T-helper 2 cell treated with Interferon-gamma antibody and Interleukin-4, amounts not matched to agents 100 ng/mL and 5 ng/mL, for 36 hours (primary cell): ENCODE results near the gene MARS2. TPM values are rescaled to one million over a fixed set of nuclear protein-coding genes. Genes with fewer than 3 reads are reported as not detected.
"Not testable (repeated sequence)": the region's sequence is repeated elsewhere in the genome, so short reads cannot be mapped to it uniquely, and the experiment has no call there.

Source experiments
- intact Hi-C: fragments of 100-400 bp; cut with micrococcal nuclease; formaldehyde crosslinking; loops from one replicate; pipeline ENCODE4 v1.15.1; 2023
- total RNA-seq: library from RNA; stranded (reverse); gene quantifications from 2 replicates; pipeline ENCODE4 v1.2.3, GENCODE V29; 2022

MARS2 gene
- total RNA-seq, 1 donor from 2014 or later: 15.0 TPM

- intact Hi-C loops: loop anchor here (1.0 to 10.0 kb wide), 8 partner anchors 191 to 1067 kb away; partner anchors contain the start of genes CCDC150, COQ10B, GTF3C3 and HSPE1
Measured at GRCh38 chr2:197705912-197706838, 1.0 kb downstream of the MARS2 start.

- intact Hi-C loops: loop anchor here (1.0 to 10.0 kb wide), 6 partner anchors 70 to 910 kb away; partner anchors contain the start of gene GTF3C3
Measured at GRCh38 chr2:197706839-197707207, 1.7 kb downstream of the MARS2 start.

DNA sequence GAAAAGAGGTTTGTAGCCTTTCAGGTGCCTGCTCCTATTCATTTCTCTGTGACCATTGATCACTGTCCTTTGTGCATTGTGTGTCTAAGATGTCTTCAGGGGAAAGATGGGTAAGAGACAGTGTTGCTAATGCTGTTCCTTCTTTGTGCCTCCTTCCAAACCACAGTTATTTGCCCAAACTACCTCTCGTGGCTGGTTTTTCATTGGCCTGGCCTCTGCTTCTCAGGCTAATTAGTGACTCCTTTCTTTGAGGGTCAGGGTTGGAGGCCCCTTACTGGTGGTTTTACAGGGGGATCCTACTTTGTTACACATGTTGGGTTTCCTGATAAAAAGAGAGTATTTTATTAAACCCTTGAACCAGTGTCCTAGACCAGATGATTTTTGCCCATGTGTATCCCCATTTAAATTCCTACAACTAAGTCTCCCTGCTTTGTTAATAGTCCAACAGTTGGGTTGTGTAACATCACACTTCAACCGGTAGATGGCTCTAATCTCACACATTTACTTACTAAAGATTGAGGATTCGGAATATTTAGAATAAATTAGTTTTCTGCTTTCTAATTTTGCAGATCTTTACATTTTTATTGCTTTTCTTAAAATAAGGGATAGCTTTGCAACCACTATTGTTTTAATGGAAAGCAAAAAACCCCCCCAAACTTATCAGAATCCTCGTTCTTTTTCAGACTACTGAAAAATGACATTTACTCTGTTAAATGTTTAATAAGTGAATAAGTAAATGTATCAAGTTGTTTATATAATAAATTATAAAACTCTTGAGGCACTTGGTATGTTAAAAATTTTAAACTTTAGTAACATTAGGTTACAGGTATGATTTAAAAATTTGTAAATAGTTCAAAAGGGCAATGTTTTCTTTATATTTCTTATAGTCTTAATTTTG, 2.4 kb downstream of the MARS2 start:
- intact Hi-C loops: loop anchor here (1.0 to 10.0 kb wide), 6 partner anchors 70 to 910 kb away; partner anchors contain the start of gene GTF3C3

GRCh38 chr2:197708331-197708730, 3.2 kb downstream of the MARS2 start:
- intact Hi-C loops: loop anchor here (5.0 to 10.0 kb wide), 2 partner anchors 504 to 911 kb away; partner anchors contain the start of gene GTF3C3

GRCh38 chr2:197709140-197709539, 4.0 kb downstream of the MARS2 start:
- intact Hi-C loops: loop anchor here (5.0 to 10.0 kb wide), 2 partner anchors 504 to 912 kb away; partner anchors contain the start of gene GTF3C3

- intact Hi-C loops: no loop called here
Measured at GRCh38 chr2:197710424-197711042, 5.4 kb downstream of the MARS2 start.

DNA sequence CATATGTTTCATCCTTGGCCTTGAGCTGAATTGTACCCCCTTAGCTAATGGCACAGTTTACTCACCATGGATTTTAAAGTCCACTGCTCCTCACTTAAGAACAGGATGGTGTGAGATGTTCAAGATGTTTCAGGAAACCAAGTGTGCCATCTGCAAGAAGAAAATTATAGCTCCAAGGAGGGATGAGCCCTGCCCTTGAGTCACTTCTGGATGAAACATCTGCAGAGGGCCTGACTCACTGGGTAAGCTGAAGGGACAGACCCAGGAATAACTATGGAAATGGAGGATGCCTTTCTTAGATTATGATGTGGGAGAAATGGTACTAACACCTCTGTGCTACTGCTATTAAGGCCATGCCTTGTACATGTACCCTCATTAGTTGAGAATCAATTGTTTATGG, 6.4 kb downstream of the MARS2 start:
- intact Hi-C loops: no loop called here

DNA sequence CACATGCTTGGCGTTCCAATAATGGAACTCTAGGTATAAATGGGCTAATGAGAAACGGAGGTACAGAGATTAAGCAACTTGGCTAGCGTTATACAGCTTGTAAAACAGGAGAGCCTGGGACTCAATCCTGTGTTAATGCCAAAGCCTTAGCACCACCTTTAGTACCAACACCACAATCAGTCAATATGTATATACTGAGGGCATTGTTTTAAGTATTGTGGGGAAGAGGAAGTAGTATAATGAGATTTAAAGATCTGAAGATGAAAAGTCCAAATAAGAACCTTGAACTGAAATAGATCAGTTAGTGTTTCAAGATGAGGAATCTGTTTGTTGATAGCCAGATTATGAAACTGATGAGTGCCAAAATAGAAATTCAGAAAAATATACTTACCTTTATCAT, 8.1 kb downstream of the MARS2 start:
- intact Hi-C loops: no loop called here

GRCh38 chr2:197717863-197718262, 12.7 kb downstream of the MARS2 start:
- intact Hi-C loops: no loop called here

- intact Hi-C loops: no loop called here
Measured at GRCh38 chr2:197727011-197727410, 21.8 kb downstream of the MARS2 start.

DNA sequence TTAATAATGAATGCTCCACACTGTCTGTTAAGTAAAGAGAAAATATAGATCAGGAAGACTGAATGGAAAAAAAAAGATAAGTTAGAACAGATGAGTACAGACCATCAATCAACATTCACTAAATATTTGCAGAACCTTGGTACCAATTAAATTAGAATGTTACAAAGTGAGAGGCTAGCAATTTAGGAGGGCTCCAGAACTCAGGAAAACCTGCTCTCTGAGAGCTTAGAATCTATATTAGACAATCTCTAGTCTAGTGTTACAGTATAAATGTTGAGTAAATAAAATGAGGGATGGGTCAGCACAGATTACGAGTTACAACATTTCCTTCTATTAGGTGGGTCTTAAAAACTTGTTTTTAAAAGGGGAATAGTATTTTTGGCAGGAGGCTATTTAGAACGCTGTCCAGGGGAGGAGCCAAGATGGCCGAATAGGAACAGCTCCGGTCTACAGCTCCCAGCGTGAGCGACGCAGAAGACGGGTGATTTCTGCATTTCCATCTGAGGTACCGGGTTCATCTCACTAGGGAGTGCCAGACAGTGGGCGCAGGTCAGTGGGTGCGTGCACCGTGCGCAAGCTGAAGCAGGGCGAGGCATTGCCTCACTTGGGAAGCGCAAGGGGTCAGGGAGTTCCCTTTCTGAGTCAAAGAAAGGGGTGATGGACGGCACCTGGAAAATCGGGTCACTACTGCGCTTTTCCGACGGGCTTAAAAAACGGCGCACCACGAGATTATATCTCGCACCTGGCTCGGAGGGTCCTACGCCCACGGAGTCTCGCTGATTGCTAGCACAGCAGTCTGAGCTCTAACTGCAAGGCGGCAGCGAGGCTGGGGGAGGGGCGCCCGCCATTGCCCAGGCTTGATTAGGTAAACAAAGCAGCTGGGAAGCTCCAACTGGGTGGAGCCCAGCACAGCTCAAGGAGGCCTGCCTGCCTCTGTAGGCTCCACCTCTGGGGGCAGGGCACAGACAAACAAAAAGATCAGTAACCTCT, 23.7 kb downstream of the MARS2 start:
- intact Hi-C loops: not testable (repeated sequence)

- intact Hi-C loops: no loop called here
Measured at GRCh38 chr2:197740200-197740599, 35.0 kb downstream of the MARS2 start.

Other genes starting within 250 kb of the MARS2 start
- 351 and 353 TPM in 2 replicates for gene HSPD1, start 205.5 kb upstream of the MARS2 start, total RNA-seq
- 145 and 151 TPM in 2 replicates for gene HSPE1, start 205.0 kb upstream of the MARS2 start, total RNA-seq
- gene MOB4, start 189.3 kb upstream of the MARS2 start, total RNA-seq: 17.0 and 20.9 TPM in 2 replicates
- gene RFTN2, start 29.8 kb upstream of the MARS2 start, total RNA-seq: not detected in 2 replicates
- gene BOLL, start 80.0 kb downstream of the MARS2 start, total RNA-seq: not detected in 2 replicates
- 2.2 and 2.5 TPM in 2 replicates for gene PLCL1, start 99.2 kb downstream of the MARS2 start, total RNA-seq